Raji (cell line): ENCODE data around the gene PHOSPHO1.

Experiments used
- POLR2A ChIP-seq: IDR thresholded peaks from 2 replicates; pipeline ENCODE4 v1.6.1; 2011; ENCODE audit warnings: low read depth, low read length, control low read depth; ENCODE audit not compliant: insufficient read depth

The PHOSPHO1 gene, protein sequence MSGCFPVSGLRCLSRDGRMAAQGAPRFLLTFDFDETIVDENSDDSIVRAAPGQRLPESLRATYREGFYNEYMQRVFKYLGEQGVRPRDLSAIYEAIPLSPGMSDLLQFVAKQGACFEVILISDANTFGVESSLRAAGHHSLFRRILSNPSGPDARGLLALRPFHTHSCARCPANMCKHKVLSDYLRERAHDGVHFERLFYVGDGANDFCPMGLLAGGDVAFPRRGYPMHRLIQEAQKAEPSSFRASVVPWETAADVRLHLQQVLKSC

DNA sequence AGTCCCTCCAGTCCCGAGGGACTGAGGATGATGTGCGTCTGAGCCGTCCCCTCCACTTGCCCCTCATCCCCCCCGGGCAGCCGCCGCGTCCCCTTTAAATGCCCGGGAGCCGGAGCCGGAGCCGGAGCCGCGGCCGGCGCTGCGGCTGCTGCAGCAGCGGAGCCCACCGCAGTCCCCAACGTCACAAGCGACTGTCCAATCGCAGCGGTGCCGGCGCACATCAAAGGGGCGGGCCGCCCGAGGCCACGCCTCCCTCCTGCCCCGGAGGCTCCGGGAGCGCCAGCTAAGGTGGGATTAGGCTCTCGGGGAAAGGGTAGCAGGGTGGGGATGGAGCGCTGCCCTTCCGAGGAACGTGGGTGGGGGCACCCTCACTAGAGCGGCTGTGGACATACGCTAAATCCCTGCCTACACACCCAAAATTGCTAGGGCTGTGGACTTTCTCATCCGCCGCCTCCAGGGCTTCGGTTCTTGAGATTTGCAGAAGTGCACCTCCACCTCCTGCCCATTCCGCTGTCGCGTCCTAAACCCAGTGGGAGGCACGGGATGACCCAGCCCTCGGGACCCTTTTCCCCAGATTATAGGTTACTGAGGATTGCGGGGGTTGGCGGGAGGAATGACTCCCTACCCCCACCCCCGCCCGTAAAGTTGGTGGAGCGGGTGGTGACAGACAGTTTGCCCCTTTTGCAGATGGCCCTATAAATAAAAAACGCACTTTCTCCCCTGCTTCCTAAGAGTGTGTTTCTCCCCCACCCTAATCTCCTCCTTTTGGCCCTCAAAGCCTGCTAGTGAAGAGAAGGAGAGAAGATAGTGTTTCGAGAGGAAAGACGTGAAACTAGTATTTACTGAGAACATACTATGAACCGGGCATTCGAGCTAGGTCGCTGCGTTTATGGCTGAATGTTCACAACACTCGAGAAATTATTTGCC, at the start of gene PHOSPHO1:
PHOSPHO1 (minus strand) TSS at position 152 of the 927 bp plus-strand sequence. CDS start 4,096 bp downstream, outside the sequence.
- peak; percentile 62 for TF ChIP-seq POLR2A

DNA sequence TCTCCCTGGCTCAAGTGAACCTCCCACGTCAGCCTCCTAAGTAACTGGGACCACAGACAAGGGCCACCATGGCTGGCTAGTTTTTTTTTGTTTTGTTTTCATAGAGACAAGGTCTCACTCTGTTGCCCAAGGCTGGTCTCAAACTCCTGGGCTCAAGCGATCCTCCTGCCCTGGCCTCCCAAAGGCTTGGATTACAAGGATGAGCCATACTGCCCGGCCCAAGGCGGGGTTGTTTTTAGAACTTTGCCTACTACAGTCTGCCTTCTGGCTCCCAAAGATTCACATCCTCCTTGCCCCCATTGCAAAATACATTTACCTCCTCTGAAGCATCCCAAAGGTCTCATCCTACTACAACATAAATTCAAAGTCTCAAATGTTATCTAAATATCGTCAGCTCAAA, 49.5 kb upstream of the PHOSPHO1 start:
- no peak for TF ChIP-seq POLR2A

DNA sequence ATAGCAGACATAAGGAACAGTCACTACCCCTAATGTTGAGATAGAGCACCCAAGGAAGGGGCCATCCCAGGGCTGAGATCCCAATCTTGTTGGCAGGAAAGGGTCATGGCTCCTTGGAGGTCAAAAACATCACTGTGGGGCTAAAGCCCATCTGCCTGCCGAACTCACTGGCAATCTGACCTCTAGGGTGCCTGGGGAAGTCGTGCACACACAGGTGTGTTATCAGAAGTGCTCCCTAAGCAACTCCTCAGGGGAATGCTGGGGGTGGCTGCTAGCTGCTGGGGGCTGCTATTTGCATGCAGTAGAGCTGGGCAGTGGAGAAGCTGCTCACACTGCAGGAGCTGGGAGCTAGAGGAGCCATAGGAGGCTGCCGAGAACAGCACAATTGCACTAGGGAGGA, 47.5 kb upstream of the PHOSPHO1 start:
- TF ChIP-seq POLR2A = no peak

DNA sequence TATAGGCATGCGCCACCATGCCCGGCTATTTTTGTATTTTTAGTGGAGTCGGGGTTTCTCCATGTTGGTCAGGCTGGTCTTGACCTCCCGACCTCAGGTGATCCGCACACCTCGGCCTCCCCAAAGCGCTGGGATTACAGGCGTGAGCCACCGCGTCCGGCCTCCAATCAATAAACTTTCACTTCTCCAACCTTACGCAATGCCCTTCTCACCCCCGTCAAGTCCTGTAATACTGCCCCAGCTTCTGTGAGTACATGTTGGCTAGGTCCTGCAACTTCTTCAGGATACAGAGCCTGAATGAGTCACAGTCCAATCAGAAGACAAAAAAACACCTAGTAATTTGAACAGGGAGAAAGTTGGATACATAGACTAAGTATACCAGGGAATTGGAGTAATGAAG, 47.1 kb upstream of the PHOSPHO1 start:
- TF ChIP-seq POLR2A = no peak

DNA sequence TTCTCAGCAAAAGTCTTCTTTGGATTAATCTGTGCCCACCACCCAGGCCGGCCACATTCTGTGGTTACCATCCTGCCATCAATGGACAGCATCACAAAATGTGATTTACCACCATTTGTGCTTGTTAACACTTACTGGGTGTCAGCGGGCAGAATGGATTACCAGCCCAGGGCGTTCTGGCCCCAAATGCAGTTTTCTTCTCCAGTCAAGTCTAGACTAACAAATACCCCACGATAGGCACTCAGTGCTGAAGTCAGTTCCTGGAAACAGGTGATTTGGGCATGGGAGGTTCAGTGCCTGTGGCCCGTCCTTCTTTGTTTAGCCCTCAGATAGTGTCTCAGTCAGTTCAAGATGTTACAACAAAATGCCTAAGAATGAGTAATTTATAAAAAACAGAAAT, 38.8 kb upstream of the PHOSPHO1 start:
- no peak for TF ChIP-seq POLR2A

DNA sequence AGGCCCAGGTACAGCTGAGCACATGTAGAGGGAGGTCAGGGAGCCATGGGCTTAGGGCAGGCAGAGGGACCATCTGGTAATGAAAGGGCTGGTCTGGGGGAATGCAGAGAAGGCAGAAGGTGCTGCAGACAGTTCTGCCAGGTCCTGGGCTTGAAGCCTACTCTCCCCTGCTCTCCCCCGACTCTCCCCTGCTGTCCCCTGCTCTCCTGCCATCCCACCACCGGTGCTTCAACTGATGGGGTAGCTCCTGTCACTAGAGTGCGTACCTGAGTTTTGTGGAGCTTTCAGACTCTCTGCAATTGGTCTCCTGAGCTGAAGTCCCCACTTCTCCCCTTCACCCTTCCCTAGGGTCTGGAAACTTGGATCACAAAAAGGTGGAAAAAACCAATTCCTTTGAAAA, 37.3 kb upstream of the PHOSPHO1 start:
- no peak for TF ChIP-seq POLR2A

DNA sequence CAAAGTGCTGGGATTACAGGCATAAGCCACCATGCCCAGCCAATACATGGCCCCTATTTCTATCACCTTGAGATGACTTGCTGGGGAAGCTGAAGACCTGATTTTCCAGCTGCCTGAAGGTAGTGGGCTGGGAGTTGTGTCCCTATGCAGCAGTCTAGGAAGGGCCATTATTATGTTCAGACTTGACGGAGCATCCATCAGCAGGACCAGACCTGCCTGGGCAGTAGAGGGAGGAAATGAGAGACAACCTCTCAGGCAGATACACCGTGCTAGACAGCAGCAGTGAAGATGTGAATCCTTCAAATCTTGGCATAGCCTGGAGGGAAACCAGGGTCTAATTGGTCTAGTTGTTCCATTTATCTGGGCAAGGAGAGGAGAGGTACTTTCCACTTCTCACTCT, 35.6 kb upstream of the PHOSPHO1 start:
- TF ChIP-seq POLR2A = no peak

DNA sequence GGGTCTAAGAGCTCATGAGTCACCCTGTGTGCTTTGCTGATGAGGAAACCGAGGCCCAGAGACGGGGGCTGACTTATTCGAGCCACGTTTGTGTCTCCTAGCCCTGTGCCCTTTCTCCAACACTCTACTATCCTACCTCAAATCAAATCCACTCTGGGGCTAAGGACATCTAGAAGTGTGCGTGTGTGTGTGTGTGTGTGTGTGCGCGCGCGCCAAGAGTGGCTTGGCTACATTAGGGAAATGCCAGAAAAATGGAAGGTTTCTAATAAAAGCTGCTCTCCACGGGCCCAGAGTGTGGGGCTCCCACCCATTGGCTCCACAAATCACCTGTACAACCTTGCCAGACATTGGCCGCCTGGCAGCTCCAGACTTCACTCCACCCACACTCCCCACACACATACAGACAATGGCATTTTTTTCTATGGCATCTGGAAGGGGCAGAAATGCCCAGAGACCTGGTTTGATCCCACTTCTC, 30.3 kb upstream of the PHOSPHO1 start:
- no peak for TF ChIP-seq POLR2A

DNA sequence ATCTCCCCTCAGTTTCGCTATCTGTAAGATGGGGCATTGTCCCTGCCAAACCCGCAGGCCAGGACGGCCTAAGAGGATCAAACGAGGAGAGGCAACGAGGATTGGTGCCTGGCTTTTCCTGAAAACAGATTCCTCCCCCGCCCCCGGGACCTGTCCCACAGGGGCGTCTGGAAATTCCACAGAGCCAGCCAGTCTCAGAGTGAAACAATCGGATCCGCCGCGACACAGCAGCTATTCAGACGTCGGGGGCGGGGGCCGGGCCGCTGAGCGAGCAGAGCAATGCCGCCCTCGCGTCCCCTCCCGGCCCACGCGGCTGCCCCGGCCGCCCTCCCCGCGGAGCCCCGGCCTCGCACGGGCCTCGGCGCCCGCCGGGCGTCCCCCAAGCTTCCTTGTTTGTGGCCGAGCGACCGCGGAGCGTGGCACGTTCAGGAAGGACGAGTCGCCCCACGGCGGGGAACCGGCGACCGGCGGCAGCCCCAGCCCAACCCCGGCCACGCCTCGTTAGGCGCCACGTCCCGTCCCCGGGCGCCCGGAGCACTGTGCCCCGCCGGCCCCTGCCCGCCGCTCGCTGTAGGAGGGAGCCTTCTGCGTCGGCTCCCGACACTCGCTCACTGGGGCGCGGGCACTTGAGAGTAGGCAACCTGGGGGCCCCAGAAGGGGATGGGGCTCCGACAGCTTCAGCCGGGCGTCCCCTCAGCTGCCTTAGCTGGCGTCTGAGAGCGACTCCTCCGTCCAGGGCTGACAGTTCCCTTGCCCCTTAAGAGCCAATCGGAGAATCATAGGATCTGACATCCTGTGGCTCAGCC, 29.6 kb upstream of the PHOSPHO1 start:
- no peak for TF ChIP-seq POLR2A

DNA sequence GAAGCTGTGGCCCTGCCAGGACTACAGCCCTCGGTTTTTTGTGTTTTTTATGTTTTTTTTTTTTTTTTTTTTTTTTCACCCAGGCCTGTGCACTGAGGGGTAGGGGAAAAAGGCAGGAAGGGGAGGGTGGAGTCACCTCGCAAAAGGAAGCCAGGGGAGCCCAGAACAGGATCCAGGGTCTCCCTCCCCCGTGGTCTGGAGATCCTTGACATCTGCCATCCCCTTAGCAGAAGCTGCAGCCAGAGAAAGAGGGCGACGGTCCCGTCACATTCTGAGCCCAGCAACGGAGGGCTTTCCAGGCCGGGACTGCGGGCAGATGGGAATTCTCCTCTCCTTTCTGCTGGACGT, 29.1 kb upstream of the PHOSPHO1 start:
- TF ChIP-seq POLR2A = no peak

DNA sequence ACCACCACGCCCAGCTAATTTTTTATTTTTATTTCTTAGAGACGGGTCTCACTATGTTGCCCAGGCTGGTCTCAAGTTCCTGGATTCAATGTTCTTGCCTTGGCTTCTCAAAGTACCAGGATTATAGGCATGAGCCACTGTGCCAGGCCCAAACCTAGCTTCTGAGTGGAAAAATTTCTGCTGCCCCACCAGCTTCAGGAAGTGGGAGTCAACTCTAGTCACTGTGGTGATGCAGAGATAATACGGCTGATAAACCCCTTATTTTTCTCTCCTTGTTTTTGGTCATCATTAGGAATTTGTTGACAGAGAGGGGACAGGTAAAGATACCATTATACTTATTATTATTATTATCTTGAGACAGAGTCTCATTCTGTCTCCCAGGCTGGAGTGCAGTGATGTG, 27.8 kb upstream of the PHOSPHO1 start:
- no peak for TF ChIP-seq POLR2A

DNA sequence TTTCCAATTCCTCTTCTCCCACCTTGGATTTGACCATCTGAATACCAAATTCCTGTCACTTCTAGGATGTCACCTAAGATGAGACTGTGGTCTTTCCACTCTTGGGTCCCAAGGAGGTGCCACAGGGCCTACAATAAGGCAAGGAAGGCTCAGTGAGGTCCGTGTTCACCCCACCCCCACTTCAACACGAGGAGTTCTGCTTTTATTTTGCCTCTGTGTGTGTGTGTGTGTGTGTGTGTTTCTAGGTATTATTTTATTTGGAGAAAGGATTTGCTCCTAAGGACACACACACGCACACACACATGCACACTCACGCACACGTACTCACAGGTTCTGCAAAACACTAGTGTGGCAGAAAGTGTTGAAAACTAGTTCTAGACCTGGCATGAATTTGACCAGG, 24.5 kb upstream of the PHOSPHO1 start:
- no peak for TF ChIP-seq POLR2A

DNA sequence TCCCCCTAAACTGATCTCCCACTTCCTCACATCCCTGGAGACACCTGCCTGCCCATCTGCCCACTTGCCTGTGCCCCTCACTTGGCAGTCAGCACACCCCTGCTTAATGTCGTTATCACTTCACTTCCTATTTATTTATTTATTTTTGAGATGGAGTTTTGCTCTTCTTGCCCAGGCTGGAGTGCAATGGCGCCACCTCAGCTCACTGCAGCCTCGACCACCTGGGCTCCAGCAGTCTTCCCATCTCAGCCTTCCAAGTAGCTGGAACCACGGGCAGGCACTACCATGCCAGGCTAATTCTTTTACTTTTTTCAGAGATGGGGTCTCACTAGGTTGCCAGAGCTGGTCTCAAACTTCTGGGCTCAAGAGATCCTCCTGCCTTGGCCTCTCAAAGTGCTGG, 23.5 kb upstream of the PHOSPHO1 start:
- TF ChIP-seq POLR2A = no peak

DNA sequence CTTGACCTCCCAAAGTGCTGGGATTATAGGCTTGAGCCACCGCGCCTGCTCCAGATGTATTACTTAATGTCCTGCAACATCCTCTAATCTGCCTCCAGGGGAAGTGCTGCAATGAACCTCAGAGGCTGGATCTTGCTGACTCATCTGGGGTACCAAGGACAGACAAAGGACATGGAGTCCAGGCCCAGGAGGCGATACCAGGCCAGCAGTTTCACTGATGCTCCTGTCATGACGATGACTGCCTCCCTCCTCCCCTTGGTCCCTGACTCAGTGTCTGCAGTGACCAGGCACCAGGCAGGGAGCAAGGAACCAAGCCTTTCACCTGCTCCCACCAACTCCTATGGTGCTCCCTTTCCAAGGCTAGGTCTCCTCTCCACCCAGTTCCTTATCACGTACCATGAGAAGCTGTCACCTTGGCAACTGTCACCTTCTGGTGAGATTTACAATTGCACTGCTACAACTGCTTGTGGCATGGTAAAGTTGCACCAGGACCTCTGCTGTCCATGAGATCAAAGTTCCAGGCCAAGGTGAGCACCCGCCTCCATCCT, 21.6 kb upstream of the PHOSPHO1 start:
- no peak for TF ChIP-seq POLR2A

DNA sequence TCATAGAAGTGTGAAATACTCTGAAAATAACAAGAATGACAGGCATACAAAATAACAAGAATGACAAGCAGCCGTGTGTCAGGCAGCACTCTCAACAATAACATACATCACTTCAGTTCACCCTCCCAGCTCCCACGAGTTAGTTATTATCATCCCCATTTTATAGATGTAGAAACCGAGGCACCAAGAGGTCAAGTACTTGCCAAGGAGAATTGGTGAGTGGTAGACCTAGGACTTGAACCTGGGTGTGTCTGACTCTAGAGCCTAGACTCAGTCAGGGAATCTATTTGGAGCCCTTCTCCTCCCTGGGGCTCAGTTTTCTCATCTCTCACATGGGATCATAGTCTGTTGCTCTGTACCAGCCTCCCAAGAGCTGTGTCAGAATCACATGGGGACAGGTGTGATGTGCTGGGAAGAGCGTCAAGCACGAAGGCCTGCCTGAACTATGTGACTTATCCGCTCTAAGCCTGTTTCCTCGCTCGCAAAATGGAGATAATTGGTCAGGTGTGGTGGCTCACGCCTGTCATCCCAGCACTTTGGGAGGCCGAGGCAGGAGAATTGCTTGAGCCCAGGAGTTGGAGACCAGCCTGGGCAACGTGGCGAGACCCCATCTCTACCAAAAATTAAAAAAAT, 19.4 kb upstream of the PHOSPHO1 start:
- TF ChIP-seq POLR2A = no peak

DNA sequence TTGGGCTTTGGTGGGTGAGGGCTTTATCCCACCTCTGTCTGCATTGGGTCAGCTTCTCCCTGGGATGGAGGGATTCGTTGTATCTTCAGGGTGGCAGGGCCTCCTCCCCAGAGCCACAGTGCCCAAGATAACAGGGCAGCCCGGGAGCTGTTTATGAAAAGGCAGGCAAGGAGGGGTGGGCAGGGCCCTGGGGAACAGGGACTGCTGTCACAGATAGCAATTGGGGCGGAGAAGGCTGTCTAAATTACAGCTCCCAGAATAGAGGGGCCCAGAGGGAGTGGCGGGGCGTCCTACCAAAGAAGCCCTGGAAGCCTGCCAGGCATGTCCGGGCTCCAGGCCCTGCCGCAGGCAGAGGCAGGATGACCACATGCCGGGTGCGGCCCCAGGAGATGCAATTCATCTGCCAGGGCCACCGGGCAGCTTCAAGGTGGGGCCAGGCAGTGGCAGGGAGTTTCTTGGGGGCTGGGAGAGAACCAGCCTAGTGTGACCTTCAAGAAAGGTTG, 18.8 kb upstream of the PHOSPHO1 start:
- no peak for TF ChIP-seq POLR2A
